AG09319 (cell line): ENCODE data around the gene TMCC3.

ENCODE experiments used
- DNase-seq: peaks from one replicate; pipeline ENCODE4 v3.0.0-alpha.2; 2010; ENCODE audit warnings: low read depth; ENCODE audit errors: extremely low read depth
- TF ChIP-seq, protein P1 (sequence below): IDR thresholded peaks from 2 replicates; pipeline ENCODE4 v1.5.1; 2011; ENCODE audit warnings: low read depth, mild to moderate bottlenecking, inconsistent platforms, low read length, moderate library complexity

Gene TMCC3

DNA sequence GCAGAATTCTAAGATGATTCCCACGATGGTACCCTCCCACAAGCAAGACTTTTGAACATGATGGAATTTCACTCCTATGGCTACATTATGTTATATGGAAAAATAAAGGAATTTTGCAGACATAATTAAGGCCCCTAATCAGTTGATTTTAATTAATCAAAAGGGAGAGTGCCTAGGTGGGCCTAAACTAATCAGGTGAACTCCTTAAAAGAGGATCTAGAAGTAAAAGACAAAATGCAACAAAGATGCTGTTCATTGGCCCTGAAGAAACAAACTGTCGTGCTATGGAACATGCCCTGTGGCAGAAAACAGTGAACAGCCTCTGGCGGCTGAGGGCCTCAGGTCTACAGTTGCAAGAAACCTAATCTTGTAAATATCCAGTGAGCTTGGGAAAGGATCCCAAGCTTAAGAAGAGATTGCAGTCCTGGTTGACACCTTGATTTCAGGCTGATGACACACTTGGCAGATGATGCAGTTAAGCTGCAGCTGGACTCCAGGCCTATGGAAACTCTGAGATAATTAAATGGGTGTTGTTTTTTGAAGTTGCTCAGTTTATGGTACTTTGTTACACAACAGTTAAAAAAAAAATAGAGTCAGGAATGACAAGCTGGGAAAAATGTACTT, 13.8 kb downstream of the TMCC3 start:
- TF ChIP-seq, protein P1, sequence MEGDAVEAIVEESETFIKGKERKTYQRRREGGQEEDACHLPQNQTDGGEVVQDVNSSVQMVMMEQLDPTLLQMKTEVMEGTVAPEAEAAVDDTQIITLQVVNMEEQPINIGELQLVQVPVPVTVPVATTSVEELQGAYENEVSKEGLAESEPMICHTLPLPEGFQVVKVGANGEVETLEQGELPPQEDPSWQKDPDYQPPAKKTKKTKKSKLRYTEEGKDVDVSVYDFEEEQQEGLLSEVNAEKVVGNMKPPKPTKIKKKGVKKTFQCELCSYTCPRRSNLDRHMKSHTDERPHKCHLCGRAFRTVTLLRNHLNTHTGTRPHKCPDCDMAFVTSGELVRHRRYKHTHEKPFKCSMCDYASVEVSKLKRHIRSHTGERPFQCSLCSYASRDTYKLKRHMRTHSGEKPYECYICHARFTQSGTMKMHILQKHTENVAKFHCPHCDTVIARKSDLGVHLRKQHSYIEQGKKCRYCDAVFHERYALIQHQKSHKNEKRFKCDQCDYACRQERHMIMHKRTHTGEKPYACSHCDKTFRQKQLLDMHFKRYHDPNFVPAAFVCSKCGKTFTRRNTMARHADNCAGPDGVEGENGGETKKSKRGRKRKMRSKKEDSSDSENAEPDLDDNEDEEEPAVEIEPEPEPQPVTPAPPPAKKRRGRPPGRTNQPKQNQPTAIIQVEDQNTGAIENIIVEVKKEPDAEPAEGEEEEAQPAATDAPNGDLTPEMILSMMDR: no peak
- no peak for DNase-seq

DNA sequence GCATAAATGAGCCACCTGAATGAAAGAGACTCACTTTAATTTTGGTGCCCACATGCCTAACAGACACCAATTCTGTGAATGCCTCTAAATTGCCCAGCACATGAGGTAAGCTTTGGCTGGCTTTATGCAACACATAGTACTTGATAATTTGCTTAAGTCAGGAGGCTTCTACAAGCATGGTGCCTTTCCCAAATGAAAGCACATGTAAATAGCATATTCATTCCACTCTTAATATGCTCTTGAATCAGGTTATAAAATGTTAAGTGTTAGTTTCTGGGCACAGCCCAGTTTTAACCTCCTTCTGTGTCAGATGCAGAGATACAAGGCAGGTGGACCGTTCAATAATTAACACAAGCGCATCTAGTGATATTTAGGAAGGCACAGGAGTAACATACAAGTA, 15.6 kb downstream of the TMCC3 start:
- TF ChIP-seq, protein P1: no peak
- DNase-seq: no peak

DNA sequence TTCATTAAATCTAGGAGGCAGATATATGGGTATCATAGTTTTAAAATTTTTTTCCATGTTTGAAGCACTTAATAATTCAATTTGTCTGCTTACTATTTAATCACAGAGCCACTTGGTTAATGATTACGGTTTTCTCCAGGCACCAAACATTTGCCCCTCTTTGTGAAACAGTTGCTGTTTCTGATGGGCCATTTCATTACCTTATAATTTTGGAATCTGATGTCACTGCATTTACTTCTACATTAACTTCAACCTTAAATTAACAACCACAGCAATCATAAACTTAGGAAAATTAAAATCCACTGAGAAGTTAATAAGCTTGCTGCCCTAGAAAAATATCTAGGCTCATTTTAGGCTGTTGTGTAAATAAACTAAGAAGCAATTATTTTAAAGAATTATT, 17.0 kb downstream of the TMCC3 start:
- no peak for DNase-seq
- TF ChIP-seq, protein P1: no peak

DNA sequence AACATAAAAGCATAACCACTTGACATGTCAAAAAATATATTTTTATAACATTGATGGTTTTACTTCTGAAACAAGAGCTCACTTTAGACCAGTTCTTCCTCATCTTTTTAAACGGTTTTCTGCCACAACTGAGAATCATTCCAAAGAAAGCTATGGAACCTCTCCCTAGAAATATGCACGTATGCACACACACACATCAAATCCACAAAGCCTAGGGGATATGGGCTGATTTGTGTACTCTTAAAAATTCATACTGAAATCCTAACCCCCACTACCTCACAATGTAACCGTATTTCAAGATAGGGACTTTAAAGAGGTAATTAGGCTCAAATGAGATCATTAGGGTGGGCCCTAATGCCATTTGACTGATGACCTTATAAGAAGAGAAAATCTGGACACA, 19.3 kb downstream of the TMCC3 start:
- DNase-seq: no peak
- TF ChIP-seq, protein P1: no peak

DNA sequence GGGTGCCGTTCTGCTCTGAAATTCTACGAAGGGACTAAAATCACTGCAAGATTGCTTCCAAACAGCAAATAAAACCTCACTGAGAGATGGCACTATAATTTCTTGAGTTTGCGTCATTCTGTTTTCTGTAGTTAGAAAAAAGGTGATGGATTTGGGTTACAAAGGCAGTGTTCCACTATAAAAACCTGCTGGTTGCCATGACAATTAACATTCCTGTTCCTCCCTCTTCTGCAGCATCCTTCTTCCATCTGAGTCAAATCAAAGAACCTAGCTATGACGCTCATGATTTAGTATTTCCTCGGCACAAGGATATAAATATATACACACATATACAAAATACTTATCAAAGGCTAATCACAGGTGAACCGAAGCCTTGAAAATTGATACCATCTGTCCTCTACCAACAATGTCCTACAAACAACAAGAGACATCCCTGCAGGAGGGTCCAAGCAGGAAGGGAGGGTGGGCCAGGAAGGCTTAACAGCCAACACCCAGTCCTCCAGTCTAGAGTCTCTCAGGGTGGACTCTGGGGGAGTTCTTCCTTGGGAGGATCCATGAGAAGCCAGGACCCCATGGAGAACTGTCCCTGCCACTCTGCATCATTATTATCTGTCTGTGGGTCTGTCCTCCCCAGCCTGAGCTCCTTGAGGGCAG, 21.4 kb downstream of the TMCC3 start:
- TF ChIP-seq, protein P1: no peak
- no peak for DNase-seq

DNA sequence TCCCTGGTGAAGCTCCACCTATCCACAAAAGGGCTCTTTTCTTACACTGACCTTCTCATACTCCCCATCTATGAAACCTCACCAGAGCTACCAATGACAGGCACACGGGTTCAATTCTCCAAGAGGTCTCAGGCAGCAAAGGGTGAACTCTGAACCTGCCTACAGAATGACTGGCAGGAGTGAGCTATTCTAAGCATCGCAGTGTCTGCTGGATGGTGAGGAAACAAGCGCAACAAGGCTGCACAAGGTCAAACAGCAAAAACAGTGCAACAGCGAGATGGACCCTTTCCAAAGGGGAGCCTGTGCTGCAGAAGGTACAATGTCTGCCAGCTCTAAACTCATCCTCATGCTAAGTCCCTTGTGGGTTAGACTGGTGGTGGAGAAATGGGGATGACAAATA, 22.0 kb downstream of the TMCC3 start:
- DNase-seq: no peak
- TF ChIP-seq, protein P1: no peak

DNA sequence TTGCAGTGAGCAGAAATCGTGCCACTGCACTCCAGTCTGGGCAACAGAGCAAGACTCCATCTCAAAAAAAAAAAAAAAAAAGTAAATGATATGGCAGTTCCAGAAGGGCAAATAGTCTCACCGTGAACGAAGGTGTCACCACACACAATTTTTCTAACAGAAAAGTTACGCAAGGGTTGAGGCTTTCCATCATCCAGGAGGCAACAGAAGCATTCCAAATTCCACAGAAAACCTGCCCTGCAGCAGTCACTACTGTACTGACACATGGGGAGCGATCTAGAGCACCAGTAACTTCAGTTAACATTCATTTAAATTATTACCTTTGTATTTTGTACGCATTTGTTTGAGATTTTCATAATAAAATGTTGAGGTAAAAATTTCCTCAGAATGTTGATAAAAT, 24.8 kb downstream of the TMCC3 start:
- TF ChIP-seq, protein P1: no peak
- DNase-seq: no peak
